RCC 7860 (cell line): ENCODE results near the gene KCNIP3.
"Not testable (repeated sequence)": the region's sequence is repeated elsewhere in the genome, so short reads cannot be mapped to it uniquely, and the experiment has no call there.

Source experiments
- DNase-seq: peaks from one replicate; pipeline ENCODE4 v3.0.0-alpha.2; 2015; ENCODE audit warnings: low spot score
- FAIRE-seq: peaks from 2 replicates; lab custom pipeline; 2012; peaks lifted over from hg19 to GRCh38; lab: Jason Lieb, UNC

The KCNIP3 gene

GRCh38 chr2:95296880-95297487, at the start of gene KCNIP3:
Gene KCNIP3 (plus strand): TSS chr2:95297347. CDS start chr2:95297439, 92 bp downstream.
- FAIRE-seq (no peak), DNase-seq (no peak)

DNA sequence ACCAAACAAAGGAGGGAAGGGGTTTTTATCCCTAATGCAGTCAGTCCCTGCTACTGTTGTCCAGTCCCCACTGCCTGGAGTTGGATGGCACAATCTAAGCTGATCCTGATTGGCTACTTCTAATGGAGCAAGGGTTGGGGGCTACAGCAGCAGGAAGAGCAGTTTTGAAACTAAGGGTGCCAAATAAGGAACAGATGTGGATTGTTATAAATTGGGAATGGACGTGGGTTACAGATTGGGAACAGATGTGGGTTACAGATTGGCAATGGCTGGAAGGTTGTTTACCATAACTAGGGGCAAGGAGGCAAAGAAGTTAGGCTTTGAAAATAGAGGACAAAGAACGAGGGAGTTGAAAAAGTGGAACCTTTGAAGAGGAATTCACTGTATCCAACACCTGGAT, 38.9 kb upstream of the KCNIP3 start:
- FAIRE-seq, result no peak
- no peak for DNase-seq

DNA sequence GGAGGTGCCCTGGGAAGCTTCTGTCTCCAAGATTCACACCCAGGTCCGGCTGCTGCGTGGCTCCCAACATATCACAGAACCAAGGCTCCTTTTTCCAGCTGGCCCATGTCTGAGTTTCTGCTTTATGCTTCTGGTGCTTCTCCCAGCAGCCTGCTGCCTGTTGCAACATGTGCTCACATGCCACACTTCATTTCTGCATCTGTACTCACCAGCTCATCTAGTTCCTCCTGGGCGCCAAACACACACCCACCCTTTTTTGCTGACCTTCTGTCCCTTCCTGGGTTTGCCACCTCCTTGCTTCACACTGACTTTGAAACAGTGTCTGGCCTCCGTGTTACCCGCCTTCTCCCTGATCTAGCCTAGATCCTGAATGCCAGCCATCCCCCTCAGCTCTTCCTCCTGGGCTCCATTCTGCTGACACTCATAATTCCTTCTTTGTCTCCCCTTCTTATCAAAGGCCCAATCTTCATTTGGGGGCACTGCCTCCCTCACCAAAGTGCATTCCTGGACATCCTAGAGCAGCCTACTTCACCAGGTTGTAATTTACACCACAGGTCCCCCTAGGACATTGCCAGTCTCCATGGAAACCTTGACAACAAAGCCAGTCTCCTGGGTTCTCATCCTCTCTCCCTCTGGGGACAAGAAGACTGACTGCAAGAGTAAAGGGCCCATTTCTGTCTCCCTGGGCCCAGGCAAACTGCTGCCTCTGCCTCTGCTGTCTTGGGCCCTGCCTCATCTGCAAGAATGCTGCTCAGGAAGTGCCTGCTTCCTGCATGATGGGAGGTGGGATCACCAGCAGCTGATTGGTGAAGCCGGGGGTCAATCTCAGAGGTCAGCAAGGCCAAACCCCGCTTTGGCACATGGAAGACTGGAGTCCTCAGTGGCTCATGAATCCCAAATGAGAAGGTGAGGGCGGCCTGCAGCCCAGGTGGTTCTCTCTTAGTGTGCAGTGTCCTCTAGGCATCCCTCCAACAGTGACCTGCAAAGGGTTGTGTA, 36.8 kb upstream of the KCNIP3 start:
- DNase-seq, result no peak
- FAIRE-seq, result no peak

GRCh38 chr2:95261602-95262001, 35.5 kb upstream of the KCNIP3 start:
- DNase-seq (no peak), FAIRE-seq (no peak)

DNA sequence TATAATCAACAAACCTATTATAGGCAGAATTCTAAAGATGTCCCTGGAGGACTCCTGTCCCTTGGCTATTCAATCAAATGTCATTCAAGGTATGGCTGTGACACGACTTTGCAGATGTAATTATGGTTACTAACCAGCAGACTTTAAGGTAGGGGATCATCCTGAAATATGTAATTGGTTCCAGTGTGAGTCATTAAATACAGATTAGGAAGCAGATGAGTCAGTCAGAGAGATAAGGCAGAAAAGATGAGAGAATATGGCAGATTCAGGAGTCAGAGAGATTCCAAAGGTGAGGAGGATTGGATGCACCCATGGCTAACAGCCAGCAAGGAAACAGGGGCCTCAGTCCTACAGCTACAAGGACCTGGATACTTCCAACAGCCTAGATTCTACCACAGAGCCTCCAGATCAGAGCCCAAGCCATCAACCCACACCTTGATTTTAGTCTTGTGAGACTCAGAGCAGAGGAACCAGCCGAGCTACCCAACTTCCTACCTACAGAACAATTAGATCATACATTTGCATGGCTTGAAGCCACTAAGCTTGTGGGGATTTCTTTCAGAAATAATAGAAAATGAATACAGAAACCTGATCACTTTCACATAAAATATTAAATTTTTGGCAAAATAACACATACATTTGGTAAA, 34.1 kb upstream of the KCNIP3 start:
- no peak for FAIRE-seq
- no peak for DNase-seq

GRCh38 chr2:95264624-95265023, 32.5 kb upstream of the KCNIP3 start:
- DNase-seq (no peak), FAIRE-seq (no peak)

- FAIRE-seq, result no peak
- DNase-seq, result no peak
Measured at GRCh38 chr2:95265182-95265581, 32.0 kb upstream of the KCNIP3 start.

DNA sequence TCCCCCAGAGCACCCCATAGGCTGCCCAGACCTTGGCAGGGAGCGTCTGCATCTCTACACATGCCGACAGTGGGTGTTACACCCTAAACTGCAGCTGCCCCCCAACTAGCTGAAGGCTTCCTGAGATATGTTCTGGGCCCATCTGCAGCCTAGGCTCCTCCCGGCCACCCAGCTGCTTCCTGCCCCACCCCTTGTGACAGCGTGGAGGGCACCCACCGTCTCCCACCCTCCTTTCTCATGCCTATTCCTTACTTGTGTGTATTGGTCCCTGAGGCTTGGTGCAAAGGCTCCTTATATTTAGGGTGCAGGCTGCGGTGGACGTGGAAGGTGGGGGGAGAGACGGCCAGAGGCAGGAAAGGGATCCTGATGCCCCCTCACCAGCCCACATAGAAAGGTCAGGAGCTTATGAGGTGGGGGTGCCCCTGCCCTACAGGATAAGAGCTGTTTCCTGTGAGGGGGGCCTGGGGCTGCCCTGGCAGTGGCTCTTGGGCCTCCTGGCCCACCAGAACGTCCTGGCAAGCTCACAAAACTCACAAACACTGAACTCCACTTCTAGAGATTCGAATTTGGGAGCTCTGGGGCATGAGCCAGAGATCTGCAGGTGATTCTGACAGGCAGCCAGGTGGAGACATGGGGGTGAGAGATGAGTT, 30.2 kb upstream of the KCNIP3 start:
- FAIRE-seq (no peak), DNase-seq (no peak)

- DNase-seq (peak; percentile 55), FAIRE-seq (peak; percentile 62)
Measured at GRCh38 chr2:95267458-95268210, 29.5 kb upstream of the KCNIP3 start.

- DNase-seq (no peak), FAIRE-seq (no peak)
Measured at GRCh38 chr2:95268211-95269035, 28.7 kb upstream of the KCNIP3 start.

GRCh38 chr2:95269036-95269680, 28.0 kb upstream of the KCNIP3 start:
- FAIRE-seq, result no peak

DNA sequence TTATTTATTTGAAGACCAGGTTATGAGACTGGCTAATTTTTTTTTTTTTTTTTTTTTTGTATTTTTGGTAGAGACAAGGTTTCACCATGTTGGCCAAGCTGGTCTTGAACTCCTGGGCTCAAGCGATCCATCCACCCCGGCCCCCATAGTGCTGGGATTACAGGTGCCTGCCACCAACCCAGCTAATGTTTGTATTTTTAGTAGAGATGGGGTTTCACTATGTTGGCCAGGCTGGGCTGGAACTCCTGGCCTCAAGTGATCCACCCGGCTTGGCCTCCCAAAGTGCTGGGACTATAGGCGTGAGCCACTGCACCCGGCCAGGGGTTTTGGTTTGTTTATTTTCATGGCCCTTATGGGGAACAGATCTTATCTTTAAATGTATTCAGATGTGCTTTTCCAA, 27.4 kb upstream of the KCNIP3 start:
- not testable (repeated sequence) for FAIRE-seq, DNase-seq

More at GRCh38 chr2:95269036-95269680, 28.0 kb upstream of the KCNIP3 start:
- DNase-seq, result no peak

DNA sequence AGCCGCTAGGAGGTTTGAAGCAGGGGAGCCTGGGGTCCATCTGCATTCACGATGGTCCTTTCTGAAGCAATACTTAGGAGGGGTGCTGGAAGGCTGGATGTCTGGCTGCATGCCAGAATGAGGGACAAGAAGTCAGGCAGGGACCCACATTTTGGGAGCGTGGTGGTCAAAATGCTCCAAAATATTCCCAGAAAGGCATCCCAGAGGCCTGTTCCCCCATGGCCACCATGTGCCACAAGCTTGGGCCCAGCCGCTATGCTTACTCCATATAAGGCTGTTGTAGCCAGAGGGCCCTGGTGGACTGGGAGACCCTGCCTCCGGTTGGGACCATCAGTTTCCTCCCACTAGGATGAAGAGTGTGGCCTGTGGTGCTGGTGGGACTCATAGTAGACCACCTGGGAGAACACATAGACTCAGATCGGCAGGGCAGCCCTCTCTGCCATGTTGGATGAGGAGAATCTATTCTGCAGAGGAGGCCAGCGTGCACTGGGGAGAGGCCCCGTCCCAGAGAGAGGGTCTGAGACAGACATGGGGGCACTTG, 26.5 kb upstream of the KCNIP3 start:
- DNase-seq, result no peak
- no peak for FAIRE-seq

DNA sequence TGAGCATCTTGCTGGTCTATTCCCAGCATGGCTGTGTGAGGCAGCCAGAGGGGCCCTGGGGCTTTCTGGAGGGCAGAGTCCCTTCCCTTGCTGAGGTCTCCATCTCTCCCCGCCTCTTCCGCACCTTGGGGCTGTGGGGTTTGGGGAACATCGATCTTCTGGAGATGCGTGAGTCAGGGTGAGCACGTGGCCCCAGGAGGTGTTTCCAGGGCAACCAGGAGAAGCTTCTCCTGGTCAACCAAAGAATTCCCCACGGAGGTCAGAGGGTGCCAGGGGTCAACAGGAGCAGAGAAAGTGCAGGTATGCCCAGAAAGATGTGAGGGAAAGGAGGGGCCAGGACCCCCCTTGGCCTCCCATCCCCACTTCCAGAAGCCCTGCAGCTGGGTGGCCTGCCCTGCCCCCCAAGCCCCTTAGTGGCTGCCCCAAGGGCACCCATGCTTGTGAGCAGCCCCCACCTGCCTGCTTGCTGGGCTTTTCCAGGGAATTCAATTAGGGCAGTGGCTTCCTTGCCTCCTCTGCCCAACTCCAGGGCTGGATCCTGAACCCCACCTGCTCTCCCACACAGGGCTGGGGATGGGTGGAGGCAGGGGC, 25.7 kb upstream of the KCNIP3 start:
- FAIRE-seq (no peak), DNase-seq (no peak)

- FAIRE-seq (no peak), DNase-seq (no peak)
Measured at GRCh38 chr2:95272299-95272751, 24.8 kb upstream of the KCNIP3 start.

DNA sequence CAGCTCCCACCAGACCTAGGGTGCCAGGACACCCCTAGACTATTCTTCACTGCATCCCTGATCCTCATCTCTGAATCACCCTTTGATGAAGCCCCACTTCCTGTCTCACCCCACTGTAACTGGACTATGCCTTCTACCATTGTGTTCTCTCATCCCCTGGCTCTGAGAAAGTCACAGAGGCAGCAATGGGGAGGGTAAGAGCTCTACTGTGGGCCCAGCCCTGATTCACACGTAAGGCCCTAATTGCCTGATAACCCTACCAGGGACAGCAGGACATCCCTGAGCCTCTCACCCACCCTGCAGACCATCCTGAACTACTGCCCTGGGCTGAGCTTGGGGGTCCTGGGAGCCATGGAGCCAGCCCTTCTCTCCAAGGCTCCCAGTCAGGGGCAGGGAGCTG, 24.4 kb upstream of the KCNIP3 start:
- no peak for DNase-seq
- FAIRE-seq, result no peak

GRCh38 chr2:95273566-95274290, 23.4 kb upstream of the KCNIP3 start:
- no peak for FAIRE-seq
- DNase-seq, result no peak
